Hepatocyte (in vitro differentiated cells): ENCODE results near the gene ALKBH1.

ENCODE experiments used
- EZH2 ChIP-seq: fragments of 200-600 bp; sonication (generic); IDR thresholded peaks from 2 replicates; pipeline ENCODE4 v1.6.1; 2016; ENCODE audit warnings: antibody characterized with exemption, mild to moderate bottlenecking, borderline replicate concordance
- TF ChIP-seq, protein P1 (sequence below): fragments of 200-600 bp; sonication (generic); IDR thresholded peaks from 2 replicates; pipeline ENCODE4 v1.5.1; 2016; ENCODE audit warnings: antibody characterized with exemption, mild to moderate bottlenecking; ENCODE audit not compliant: poor library complexity

- TF ChIP-seq, protein P1, sequence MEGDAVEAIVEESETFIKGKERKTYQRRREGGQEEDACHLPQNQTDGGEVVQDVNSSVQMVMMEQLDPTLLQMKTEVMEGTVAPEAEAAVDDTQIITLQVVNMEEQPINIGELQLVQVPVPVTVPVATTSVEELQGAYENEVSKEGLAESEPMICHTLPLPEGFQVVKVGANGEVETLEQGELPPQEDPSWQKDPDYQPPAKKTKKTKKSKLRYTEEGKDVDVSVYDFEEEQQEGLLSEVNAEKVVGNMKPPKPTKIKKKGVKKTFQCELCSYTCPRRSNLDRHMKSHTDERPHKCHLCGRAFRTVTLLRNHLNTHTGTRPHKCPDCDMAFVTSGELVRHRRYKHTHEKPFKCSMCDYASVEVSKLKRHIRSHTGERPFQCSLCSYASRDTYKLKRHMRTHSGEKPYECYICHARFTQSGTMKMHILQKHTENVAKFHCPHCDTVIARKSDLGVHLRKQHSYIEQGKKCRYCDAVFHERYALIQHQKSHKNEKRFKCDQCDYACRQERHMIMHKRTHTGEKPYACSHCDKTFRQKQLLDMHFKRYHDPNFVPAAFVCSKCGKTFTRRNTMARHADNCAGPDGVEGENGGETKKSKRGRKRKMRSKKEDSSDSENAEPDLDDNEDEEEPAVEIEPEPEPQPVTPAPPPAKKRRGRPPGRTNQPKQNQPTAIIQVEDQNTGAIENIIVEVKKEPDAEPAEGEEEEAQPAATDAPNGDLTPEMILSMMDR: no peak
- no peak for TF ChIP-seq EZH2
These were observed 59.2 kb downstream of the ALKBH1 start for GRCh38 chr14:77648520-77649200.
